NCI-H82 treated with DMSO at 0.1 percent for 48 hours (cell line): ENCODE results near the gene ALX3.

Experiments used
- DNase-seq: peaks from one replicate; lab custom pipeline; 2025; ENCODE audit not compliant: unreplicated experiment; lab: John Stamatoyannopoulos, UW

The ALX3 gene

DNA sequence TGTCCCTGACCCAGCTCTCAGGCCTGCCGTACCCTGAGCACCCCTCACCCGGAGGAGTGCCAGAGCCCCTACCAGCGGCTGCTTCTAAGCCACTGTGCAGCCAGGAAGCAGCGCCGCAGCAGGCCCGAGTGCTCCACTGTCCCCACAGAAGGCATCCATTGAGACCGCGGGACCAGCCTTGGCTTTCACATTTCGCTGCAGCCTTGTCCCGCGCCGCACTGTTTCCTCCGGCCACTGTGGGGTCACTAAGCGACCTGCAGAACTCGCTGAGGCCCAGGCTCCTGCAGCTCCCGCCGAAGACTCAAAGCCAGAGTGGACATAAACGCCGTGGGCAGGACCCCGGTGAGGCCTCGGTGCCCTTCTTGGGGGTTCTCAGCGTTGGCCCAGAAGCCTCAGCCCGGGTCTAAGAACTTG lies 3.0 kb downstream of the ALX3 start:
- no peak for DNase-seq

- DNase-seq, result no peak
Observed at GRCh38 chr1:110065841-110066240, 4.6 kb downstream of the ALX3 start.

DNA sequence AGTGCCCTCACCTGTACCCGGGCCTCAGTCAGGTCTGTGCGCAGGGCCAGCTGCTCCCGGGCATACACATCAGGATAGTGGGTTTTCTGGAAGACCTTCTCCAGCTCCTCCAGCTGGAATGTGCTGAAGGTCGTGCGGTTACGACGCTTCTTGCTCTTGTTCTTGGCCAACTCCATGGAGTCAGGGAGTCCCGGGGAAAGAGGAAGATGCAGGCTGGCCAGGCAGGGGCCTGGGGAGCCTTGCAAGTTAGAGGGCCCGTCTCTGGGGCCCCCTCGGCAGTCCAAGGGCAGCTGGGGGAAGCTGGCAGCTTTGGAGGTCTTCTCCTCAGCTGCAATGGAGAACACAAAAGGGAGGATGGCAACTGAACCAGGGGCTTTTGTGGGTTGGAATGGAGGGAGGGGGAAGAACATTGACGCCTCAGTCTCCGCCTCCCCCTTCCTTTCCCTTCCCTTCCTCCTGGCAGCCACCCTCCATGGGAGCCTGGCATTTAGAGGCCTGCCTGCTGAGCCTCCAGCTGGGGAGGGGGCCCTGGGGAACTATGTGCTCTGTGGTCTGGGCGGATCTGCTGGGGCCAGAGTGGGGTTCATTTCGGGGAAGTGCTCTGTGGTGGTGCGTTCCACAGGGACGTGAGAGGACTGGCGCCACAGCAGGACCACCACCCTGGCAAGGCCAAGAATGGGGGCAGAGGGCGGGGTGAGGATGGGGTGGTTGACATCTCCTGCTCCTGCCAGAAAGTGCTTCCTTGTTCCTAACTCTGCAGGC lies 5.7 kb downstream of the ALX3 start:
- no peak for DNase-seq

DNA sequence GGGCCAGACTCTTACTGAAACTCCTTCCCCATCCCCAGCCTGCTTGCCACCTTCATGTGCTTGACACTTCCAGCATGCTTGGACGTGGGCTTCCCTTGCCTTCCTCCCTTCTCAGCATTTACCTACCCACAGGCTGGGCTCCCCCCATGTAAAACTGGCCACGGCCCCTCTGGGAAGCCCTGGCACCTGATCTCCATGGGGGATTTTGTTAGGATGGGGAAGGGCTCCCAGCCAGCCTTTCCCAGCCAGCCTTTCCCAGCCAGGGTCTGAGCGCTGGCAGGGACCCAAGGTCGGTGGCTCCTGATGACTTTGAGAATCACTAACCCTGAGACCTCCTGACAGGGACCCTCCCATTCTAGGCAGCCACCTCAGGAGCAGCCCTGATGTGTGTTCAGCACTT lies 6.7 kb downstream of the ALX3 start:
- no peak for DNase-seq

DNA sequence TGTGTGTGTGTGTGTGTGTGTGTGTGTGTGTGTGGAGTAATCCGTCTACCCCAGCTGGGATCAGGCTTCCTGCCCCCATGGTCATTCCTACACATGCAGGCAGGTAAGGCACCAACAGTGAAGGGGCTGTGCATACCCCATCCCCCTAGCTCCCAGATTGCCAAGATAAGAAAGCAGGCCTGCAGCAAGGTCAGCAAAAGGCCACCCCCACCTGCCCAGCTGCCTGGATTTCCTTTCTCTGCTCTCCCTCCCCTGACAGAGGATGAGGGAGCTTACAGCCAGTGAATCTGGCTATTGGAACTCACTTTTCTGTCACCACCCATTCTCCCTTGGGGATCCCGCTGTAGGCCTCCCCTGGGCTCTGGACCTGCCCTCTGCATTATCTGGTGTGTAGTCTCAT lies 7.9 kb downstream of the ALX3 start:
- no peak for DNase-seq

GRCh38 chr1:110061341-110061740 lies 9.1 kb downstream of the ALX3 start:
- no peak for DNase-seq

DNA sequence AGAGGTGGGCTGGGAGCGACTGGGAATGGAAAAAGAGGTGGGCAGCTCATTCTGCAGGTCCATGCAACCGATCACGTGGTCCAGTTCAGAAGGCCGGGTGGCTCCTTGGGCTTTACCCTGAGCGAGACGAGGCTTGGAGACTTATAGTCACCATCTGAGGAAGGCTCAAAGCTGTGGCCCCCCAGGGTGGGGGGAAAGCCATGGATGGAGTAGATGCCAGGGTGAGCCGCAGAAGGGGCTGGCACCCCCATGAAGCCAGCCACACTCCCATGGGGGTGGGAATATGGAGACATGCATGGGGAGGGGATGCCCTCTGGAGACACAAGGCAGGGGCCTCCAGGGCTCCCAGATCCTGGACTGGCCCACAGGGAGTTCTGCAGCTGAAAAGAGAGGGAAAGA lies 9.8 kb downstream of the ALX3 start:
- DNase-seq, result no peak

DNA sequence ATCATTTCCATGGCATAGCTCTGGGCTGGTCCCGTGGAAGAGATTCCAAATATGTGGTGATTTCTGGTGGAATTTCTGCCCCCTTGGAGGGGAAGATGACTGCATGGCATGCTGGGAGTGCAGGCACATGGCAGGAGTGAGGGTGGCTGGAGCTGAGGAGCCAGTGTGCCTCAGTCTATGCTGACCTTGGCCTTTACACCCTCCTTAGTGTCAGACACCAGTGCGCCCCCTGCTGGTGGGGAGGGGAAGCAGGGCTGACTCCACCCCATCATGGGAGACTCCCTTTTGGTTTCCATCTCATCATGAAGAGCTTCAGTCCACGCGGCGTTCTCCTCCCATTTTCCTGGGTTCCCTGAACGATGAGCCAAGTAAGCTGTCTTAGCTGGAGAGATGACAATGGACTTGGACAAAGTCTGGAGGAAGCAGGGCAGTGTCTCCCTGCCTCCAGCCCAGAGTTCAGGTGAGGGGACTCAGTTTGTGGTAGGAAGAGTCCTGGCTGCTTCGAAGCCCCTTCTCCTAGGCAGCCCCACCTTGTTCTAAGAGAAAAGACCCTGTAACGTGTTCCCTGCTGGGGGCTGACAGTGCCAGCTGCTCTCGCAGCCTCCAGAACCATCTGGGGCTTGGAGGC lies 10.3 kb downstream of the ALX3 start:
- no peak for DNase-seq

- no peak for DNase-seq
Observed at GRCh38 chr1:110059133-110059863, 11.2 kb downstream of the ALX3 start.

- no peak for DNase-seq
Observed at GRCh38 chr1:110058591-110058990, 11.9 kb downstream of the ALX3 start.

- no peak for DNase-seq
Observed at GRCh38 chr1:110057963-110058518, 12.4 kb downstream of the ALX3 start.

DNA sequence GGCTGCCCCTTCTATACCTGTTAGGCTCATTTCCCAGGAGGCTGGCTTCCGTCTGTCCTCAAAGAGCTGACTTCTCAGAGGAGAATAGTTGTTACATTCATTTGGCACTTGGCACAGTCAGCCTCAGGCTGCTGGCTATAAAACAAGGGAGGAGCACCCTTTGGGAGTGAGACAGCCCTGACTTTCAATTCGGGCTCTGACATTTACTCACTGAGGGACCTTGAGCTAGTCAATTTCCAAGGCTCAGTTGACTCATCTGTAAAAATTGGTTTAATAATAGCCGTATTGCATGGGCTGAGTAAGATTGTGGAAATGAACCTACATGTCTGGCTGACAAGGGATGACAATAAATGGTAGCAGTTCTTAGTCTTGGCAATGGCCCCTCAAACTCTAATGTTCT lies 13.7 kb downstream of the ALX3 start:
- DNase-seq, result no peak

GRCh38 chr1:110056285-110056683 lies 14.2 kb downstream of the ALX3 start:
- no peak for DNase-seq

GRCh38 chr1:110055493-110056284 lies 14.8 kb downstream of the ALX3 start:
- no peak for DNase-seq

GRCh38 chr1:110053552-110054428 lies 16.7 kb downstream of the ALX3 start:
- DNase-seq, result no peak

DNA sequence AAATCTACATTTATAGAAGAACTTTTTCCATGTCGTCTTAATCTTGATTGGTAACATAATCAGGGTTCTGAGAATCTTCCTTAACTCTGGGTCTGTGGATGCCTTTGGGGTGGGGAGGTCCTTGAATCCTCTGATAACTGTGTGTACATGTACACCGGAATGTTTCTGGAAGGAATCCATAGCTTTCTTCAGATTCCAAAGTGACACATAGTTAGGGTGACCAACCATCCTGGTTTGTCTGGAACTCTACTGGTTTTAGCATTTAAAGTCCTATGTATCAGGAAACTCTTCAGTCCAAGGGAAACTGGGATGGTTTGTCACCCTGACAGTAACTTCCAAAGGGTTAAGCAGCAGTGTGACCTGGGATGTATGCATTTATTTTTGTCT lies 19.2 kb downstream of the ALX3 start:
- DNase-seq, result no peak

DNA sequence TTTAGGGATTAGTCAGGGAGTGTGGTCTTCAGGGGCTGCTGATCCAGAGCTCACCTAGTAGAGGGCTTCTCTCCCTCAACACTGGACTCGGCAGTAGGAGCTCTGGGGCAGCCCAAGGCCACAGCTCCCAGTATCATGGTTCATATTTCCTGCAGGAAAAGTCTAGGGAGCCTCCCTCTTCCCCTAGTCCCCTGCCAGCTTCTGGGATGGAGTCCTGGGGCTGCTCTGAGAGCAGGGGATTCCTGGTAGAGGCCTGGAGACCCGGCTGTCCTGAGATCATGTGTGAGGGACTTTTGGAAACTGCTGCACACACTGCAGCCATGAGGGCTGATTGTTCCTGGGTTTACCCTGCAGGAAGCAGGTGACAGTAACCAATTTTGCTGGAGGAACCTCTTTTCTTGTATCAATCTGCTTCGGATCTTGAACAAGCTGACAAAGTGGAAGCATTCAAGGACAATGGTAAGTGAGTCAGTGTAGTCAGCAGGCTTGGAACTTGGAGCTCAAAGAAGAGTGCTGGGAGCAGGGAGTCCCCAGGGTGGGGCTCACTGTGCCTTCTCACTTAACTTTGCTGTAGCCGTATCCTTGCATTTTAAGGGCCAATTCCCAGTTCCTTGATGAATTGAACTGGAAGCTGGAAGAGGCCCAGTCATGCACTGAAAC lies 19.7 kb downstream of the ALX3 start:
- DNase-seq, result no peak

- peak; percentile 63 for DNase-seq
Observed at GRCh38 chr1:110049801-110050601, 20.5 kb downstream of the ALX3 start.
